ENCODE data around the gene KCTD21.
"Not testable (repeated sequence)": the region's sequence is repeated elsewhere in the genome, so short reads cannot be mapped to it uniquely, and the experiment has no call there.

The KCTD21 gene

DNA sequence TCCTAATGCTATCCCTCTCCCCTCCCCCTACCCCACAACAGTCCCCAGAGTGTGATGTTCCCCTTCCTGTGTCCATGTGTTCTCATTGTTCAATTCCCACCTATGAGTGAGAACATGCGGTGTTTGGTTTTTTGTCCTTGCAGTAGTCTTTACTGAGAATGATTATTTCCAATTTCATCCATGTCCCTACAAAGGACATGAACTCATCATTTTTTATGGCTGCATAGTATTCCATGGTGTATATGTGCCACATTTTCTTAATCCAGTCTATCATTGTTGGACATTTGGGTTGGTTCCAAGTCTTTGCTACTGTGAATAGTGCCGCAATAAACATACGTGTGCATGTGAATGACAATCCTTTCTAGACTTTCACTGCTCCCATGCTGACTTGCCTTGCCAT, 12.6 kb downstream of the KCTD21 start:
- DNase-seq (ENCODE audit: low spot score): not testable (repeated sequence)

DNA sequence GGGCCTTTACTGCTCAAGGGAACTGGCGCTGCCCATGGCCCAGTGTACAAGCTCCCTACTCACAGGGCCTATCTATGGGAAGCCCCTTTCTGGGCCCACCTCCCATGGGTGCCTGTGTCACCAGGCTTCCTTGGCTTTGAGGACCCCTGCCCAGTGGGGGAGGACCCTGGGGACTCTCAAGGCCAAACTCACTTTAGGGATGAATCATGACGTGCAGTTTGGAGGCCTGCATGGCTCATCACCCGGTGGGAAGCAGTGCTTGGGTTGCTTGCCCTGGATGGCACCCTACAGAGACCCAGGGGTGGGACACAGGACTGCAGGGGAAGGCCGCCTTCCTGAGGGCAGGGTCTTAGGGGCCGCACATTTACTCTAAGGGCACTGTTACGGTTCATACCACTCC, 16.5 kb downstream of the KCTD21 start:
- no peak for DNase-seq (ENCODE audit: low spot score)

DNA sequence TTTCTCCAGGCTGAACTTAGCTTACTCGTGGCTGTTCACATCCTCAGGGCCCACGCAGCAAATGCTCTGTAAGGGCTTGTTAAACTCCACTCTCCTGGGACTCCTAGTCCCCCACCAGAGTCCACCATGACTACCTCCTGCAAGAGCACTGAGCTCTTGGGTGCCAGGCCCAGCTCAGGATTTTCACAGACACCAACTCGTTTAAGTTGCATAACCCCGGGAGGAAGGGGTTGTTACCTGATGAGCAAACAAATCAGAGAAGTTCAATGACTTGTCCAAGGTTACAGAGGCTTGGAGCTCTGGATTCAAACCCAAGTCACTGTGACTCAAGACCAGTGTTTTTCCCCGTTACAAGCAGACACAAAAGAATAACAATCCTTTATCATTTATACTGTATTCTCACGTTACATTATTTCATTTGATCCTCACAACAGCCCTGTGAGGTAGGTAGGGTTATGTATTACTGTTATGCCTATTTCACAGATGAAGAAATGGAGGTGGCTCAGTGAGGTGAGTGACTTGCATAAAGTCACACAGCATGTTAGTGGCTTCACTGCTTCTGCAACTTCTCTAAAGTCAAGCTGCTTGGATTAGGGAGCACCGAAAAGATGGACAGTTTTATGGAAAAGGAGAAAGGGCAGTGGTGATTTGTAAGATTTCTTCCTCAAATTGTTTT, 17.4 kb downstream of the KCTD21 start:
- DNase-seq (ENCODE audit: low spot score): no peak

DNA sequence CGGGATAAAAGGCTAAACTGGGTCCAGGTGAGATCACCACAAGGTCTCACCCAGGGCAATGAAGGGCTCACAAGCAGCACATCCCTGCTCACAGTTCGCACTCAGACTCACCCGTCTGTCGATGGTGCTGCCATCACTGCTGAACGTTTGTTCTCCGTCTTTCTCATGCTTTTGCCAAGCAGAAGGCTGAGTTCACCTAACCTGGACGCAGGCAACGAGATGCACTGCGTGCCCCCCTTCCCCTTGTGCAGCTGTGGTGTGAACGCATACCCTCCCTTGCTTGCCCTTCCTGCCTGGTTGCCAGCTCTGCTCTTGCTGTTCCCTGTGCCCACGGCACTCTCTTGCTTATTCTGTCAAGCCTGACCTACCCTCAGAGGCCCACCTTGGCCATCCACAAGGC, 18.0 kb downstream of the KCTD21 start:
- no peak for DNase-seq (ENCODE audit: low spot score)

DNA sequence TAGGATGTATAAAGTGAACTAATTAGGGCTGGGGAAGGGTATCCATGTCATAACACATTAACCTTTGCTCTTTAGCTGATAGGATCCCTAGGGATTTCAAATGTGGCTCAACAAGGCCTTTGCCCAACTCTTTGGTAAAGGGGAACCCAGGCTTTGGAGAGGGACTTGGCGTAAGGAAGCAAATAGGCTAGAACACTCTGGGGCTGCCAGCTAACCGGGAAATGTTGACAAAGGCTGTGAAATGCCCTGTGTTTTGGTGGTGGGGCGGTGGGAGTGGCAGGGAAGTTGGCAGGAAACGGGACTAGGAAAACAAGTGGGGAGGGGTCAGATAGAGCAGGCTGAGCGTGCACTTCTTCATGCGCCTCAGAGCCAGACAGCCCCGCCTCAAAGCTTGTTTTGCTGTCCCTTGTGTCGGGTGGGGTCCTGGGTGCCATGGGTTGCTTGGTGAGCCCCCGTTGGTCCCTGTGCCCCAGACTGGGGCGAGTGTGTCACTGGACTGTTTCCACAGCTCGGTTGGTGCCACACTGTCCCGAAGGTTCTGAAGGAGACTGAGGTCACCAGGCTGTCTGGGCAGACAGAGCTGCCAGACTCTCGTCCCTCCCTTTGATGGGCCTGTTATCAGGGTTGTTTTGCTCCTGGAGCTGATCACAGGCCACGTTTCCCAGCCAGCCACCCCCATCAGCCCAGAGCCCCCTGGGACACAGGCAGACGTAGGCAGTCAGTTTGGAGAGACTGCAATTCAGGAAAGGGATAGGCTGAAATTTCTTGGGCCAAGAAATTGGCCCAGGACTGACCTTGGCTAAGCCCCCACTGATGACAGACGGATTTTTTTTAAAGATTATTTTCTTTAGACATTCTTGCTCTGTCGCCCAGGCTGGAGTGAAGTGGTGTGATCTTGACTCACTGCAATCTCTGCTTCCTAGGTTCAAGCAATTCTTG, 19.6 kb downstream of the KCTD21 start:
- DNase-seq (ENCODE audit: low spot score): no peak

DNA sequence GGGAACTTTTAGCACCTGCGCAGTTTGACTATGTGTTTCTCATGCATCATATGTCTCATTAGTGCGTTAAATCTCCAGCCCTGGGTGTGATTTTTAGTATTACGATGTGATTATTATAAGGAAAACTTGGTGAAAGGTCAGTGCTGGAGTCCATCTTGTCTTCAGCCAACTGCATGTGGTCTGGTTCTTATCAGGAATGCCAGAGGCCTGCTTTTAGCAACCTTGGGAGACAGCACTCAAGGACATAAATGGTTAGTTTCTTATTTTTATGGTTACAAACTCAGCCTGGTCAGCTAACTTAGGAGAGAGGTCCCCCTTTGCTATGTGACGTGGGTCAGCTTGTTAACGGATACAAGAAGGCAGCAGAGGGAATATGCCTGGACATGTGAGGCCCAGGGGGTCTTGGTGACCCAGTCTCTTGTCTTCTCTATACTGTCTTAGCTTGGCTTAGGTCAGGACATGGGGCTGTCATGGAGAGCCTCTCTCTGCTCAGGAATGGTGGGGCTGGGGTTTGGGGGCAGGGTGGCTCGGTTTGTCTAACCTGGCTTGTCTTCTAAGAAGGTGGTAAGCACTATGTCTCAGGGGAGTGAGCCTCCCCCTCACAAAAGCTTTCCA, 21.5 kb downstream of the KCTD21 start:
- DNase-seq (ENCODE audit: low spot score): no peak

DNA sequence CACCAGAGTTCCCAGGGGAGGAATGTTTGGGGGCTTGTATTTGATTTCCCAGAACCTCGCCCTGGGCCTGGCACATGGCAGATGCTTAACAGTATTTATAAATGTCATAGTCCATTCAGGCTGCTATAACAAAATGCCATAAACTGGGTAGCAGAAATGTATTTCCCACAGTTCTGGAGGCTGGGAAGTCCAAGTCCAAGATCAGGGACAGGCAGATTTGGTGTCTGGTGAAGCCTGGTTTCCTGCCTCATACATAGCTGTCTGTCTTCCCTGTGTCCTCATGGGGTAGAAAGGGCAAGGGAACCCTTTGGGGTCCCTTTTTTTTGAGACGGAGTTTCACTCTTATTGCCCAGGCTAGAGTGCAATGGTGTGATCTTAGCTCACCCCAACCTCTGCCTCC, 24.0 kb downstream of the KCTD21 start:
- no peak for DNase-seq (ENCODE audit: low spot score)

DNA sequence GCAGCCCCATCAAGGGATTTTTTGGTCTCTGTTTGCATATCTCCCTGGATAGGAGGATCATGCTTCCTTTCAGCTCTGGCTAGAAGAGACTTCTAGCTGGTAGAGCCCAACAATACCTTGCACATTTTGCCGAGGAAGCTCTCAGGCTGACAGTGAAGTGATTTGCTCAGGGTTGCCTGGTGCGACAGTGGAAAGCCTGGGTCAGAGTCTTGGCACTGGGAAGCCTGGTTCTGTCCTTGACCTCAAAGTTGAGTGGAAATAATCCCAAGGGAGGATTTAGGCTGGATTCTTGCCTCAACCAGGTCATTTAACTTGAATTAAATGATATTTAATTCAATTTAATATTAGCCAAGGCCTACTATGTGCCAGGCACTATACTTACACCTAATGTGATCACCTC, 24.6 kb downstream of the KCTD21 start:
- no peak for DNase-seq (ENCODE audit: low spot score)

DNA sequence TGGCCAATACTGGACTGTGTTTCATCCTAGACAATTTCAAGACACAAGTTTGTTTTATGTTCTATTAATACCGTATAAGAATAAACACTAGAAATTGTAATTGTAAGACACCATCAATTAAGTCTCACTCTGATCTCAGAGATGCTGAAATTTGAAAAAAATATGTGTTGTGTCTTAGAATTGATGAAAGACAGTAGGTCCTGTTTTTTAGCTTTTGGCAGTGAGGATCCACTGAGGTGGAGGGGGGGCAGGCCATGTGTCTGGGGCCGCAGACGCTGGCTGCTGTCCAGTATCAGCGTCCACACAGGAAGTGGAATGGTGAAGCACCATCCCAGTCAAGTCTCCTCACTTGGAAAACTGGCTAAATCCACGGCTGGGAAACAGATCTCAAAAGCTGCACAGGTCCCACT, 26.5 kb downstream of the KCTD21 start:
- DNase-seq (ENCODE audit: low spot score): no peak

DNA sequence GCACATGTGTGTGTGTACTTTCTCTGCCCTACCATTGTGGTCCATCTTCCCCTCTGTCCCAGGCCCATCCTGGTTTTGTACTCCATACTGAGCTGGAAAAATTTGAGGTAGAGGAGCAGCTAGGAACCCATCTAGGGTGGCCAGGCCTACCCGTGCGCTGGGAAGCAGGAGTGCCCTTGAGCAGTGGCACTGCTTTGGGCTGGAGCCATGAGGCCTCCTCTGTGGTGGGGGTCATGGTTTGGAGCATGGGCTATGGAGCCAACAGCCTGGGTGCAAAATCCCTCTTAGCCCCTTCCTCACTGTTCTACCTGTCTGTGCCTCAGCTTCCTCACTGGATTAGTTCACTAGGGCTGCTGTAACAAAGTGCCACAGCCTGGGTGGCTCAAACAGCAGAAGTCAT, 27.1 kb downstream of the KCTD21 start:
- no peak for DNase-seq (ENCODE audit: low spot score)

DNA sequence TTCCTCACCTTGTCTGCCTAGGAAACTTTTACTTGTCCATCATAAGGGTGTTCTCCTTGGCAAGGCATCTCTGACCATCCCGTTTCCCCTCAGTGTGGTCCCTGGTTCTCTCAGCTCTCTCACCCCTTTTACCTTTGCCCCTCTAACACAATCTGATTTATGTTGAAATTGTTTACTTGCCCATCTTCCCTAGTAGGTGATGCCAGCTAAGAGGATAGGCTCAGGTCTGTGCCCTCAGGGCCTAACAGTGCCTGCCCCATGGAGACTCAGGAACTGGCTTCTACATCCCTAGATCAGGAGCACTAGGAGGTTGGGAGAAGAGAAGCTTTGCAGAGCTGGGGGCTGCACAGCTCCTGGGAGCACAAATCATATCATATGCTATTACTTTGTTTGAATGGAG, 27.9 kb downstream of the KCTD21 start:
- no peak for DNase-seq (ENCODE audit: low spot score)

DNA sequence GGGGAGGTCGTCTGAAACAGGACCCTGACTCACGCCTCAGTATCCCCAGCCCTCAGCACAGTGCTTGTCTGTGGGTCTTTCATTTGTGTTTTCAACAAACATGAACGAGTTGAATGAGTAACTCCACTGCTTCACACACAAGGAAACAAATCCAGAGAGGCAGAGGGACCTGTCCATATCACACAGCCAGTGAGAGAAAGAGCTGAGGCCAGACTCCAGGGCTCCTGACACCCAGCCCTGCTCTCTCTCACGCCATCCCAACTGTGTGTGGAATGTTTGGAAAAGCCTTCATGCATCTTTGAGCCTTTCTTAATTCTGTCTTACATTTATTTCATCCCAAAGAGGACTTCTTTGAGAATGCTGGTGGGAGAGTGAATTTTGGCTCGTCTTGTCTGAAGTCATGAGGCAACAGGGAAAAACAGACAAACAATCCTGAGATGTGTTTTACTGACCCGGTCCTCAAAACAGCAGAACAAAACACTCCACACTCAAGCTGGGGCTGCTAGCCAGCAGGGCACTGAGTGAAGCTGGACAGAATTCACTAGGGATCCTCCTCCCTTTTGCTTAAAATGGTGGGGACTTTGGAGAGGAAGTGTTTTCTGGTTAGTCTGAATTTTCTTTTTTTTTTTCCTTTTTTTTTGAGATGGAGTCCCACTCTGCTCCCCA, 29.3 kb downstream of the KCTD21 start:
- DNase-seq (ENCODE audit: low spot score): peak; percentile 22

DNA sequence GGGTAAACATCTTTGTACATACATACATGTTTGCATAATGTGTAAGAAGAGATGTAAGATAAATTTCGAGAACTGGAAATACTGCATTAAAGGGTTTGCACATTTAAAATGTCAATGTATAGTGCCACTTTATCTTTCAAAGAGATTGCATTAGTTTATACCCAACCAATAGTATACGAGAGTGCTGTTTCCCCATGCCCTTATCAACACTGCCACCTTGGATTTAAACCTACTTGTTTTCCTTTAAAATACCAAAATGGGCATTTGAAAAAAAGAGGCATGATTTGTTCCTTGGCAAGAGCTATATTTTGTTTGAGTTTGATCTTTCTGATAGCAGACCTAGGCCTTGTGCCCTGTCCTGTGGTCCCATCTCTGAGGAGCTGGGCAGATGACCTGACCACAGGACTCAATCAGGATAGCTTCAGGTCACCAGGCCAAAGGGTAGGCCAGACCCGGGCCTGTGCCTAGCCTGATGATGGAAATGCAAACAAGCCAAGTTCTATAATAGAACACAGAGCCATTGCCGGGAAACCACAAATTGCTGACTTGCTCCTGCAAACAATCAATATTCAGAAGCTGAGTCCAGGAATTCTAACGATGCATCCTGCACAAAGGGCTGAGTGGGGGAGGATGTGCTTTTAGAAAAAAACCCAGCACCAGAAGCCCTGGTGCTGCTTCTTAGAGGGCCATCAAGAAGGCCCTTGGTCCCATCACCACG, 32.1 kb downstream of the KCTD21 start:
- no peak for DNase-seq (ENCODE audit: low spot score)

DNA sequence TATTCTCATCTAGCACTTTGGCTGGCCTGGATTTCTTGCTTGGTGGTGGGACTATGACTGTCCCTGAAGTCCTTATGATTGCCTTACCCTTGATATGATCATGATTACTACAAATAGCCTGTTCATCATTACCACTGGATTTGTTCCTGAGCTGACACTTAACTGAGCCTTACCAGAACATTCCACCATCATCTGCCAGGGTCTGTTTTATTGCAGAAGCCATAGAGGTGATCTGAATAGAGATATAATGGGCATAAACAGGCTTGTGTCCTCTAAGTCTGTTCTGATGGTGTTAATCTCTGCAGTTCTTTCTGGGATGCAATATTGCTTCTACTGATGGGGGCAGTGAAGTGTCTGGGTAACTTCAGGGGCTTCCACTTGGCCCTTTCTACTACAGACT, 36.6 kb downstream of the KCTD21 start:
- no peak for DNase-seq (ENCODE audit: low spot score)

DNA sequence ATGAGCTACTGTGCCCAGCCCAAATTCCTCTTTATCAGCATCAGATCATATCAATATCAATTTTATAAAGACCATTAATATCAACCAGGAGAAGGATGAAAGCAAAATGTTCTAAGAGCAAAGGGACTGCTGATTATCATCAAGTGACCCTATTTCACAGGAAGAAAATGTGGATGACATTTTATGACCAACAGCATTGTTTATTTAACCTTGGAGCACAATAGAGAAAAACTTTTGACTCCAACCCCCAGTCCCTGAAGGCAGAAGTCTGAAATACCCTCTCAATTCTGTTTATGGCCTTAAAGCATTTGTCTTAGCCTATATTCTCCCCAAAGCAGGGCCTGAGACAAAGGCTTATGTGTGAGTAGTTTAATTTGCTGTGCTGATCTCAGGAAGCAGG, 37.7 kb downstream of the KCTD21 start:
- DNase-seq (ENCODE audit: low spot score): no peak

DNA sequence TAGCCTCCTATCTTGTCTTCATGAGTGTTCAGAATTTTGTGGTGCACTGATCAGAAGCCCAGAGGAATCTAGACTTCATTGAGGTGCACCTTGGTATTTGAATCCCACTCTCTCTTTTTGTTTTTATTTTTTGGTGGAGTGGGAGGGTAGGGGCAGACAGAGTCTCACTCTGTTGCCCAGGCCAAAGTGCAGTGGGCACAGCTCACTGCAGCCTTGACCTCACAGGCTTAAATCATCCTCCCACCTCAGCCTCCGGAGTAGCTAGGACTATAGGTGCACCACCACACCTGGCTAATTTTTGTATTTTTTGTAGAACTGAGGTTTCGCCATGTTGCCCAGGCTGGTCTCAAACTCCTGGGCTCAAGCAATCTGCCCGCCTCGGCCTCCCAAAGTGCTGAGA, 38.1 kb downstream of the KCTD21 start:
- DNase-seq (ENCODE audit: low spot score): no peak

DNA sequence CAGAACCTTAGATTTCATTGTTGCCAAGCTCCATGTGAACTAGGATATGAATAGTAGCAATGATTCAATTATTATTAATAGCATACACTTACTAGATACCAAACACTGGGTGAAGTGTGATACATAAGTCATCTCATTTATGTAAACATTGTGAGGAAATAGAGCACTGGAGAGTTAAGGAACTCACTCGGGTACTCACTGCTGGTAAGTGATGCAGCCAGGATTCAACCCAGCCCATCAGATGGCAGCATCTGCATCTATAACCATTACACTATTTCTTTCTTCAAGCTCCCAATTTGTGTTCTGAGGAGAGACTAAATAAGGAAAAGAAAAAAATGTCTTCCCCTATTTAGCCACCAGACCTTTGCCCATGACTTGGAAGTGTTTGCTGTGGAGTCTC, 38.8 kb downstream of the KCTD21 start:
- DNase-seq (ENCODE audit: low spot score): peak; percentile 69

DNA sequence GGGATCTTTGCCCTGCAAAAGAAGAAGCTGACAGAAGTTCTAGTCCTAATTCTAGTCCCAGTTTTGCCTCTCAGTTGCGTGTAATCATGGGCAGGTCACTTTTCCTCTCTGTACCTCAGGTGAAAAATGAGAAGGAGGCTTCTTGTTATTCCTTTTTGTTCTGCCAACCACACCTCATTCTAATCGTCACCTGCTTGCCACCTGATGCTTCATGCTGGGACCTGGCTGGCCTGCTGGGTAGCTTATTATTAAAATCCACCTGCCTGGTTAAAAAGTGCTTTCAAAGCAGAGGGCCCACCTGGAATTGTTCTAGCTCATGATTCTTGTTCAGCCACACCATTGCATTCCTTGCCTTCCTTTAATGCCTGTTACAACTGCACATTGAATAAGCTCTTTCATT, 40.6 kb downstream of the KCTD21 start:
- no peak for DNase-seq (ENCODE audit: low spot score)

DNA sequence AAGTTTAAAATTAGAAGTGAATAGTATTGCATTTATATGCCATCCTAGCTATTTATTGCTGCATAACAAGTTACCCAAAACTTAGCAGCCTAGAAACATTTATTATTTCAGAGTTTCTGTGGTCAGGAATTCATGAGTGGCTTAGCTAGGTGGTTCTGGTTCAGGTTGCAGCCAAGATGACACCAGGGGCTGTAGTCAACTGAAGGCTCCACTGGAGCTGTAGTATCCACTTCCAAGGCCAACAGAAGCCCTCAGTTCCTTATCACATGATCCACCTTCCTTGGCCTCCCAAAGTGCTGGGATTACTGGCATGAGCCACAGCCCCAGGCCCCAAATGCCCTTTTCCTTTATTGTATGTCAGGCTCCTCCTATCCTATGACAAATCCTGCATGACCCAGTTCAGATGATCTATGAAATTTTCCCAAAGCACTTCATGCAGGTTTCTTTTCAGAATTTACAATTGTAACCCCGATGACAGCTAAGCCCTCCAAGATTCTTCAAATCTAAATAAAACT, 42.9 kb downstream of the KCTD21 start:
- no peak for DNase-seq (ENCODE audit: low spot score)

DNA sequence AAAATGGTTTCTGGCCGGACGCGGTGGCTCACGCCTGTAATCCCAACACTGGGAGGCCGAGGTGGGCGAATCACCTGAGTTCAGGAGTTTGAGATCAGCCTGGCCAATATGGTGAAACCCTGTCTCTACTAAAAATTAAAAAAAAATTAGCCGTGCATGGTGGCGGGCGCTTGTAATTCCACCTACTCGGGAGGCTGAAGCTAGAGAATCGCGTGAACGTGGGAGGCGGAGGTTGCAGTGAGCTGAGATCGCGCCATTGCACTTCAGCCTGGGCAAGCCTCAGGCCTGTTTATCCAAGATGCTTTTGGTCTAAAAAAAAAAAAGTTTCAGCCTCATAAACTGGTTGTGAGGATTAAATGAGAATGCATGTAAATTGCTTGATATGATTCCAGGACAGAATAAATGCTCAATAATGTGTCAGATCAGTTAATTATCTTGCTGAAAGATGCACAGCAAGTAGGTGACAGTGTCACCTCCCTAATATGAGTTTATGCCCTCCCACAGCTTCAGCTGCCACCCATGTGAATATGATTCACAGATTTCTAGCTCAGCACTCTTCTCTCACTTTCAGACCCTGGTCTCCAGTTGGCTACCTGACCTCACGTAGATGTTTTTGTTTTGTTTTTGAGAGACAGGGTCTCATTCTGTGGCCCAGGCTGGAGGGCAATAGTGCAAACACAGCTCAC, 47.9 kb downstream of the KCTD21 start:
- DNase-seq (ENCODE audit: low spot score): no peak

Data from Ammon's horn (tissue), 1 donor.